GM21576 (cell line): ENCODE results near the gene TNFSF11.

Experiments
- ATAC-seq: cut with Tn5 transposase; IDR thresholded peaks from one replicate; pipeline ENCODE4 v1.9.1; 2021; ENCODE audit warnings: mild to moderate bottlenecking, moderate library complexity; ENCODE audit not compliant: unreplicated experiment

Gene TNFSF11

DNA sequence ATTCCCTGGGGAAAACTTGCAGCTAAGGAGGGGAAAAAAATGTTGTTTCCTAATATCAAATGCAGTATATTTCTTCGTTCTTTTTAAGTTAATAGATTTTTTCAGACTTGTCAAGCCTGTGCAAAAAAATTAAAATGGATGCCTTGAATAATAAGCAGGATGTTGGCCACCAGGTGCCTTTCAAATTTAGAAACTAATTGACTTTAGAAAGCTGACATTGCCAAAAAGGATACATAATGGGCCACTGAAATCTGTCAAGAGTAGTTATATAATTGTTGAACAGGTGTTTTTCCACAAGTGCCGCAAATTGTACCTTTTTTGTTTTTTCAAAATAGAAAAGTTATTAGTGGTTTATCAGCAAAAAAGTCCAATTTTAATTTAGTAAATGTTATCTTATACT lies 33.6 kb downstream of the TNFSF11 start:
- ATAC-seq = no peak

DNA sequence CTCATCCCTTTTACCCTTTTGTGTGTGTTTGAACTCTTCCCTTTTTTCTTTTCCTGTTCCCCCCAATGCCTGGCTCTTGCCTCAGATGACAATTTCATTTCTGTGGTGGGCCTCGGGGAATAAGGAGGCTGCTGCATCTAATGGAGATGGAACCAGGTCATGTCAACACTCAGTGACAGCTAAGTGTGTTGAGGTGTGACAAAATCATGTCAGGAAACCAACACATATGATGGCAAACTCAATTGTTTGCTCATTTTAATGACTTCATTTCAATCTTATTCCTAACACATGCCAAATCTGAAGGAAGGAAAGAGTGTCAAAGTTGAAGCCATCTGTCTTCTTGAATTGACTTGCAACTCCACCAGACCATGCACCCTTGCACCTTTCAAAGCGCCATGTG lies 36.7 kb downstream of the TNFSF11 start:
- no peak for ATAC-seq

DNA sequence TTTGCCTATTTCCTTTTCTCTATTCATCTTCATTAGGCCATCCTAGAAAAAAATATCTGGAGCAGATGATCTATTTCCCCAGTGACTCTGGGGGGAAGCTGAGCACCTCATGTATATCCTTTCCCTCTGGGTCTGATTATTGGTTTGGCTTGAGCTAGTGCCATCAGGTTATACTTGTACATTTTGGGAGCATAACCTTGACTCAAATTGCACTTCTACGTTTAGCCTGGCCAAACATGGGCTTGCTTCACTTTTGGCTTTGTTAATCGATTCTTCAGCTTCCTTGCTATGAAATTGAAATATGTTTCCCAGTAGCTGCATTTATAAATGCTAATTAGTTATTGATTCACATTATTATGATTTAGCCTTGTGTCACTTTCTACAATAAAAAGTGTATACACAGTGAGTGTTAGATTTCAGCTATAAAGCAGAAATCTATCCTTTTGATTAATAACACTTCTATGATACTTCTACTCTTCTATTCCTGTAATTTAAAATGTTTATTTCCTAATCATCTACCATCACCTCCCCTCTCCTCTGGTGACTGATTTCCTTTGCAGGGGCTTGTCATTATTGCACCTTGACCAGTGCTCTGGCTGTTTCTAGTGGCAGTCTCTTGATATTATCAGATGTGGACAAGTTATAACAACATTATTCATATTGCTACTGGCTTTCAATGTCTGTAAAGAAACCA lies 37.3 kb downstream of the TNFSF11 start:
- ATAC-seq = no peak

DNA sequence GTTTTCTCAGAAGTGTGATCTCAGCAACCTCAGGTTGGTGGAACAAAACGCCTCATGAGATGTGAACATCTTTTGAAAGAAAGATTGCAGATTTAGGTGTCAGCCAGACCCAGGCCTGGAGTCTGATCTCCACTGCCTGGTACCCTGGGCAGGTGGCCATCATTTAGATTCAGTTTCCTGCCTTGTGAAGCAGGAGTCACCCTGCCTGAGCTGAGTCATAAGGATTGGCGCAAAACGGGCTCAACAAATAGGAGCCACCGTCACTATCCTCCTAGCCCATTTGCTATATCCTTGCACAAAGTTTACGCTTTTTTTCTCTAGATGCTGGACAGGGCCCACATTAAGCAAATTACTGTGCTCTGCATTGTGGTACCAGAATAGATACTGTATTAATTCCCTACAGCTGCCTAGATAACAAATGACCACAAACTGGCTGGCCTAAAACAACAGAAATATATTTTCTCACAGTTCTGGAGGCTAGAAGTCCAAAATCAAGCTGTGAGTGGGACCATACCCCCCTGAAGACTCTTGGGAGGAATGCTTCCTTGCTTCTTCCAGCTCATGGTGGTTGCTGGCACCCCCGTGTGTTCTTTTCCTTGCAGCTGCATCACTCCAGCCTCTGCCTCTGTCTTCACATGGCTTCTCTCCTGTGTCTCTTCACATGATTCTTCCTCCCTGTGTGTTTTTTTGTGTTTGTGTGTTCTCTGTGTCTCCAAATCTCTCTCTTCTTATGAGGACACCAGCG lies 38.2 kb downstream of the TNFSF11 start:
- ATAC-seq = no peak

DNA sequence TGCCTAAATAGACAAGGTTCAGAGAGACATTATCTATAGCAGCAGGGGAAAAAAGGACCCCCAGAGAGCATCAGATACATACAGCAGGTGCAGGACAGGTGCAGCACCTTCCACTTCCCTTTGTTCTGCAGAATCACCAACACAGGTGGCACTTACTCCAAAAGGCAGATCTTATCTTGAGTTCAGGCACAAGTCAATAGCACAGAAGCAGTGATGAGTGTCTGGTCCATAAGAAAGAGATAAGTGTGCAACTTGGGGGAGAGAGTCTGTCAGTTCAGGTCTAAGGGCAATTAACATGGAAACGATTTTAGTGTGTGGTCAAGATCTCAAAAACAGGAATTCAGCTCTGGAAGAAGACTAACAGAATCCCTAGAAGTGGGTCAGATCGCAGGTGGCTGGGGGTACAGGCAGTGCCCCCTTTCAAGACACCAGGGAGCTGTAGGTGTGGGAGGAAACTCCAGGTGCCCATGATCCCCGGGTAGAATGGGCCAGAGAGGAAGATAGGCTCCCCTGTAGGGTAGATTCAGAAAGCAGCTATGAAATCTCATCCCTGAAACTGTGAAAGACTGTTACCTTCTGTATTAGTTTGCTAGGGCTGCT lies 40.6 kb downstream of the TNFSF11 start:
- ATAC-seq = no peak

DNA sequence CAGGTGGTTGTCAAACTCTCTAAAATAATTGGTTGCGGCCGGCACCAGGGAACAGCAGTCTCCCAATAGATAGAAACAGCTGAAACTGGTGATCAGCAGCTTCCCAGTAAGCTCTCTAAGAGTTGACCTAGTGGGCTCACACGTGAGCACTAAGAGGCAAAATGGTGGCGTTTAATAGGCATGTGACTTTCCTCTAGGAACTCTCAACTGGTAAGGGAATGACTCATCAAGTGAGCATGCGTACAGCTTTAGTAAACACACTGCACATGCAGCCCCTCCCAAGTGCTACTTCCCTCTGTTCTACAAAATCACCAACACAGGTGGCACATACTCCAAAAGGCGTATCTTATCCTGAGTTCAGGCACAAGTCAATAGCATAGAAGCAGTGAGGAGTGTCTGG lies 41.7 kb downstream of the TNFSF11 start:
- no peak for ATAC-seq

DNA sequence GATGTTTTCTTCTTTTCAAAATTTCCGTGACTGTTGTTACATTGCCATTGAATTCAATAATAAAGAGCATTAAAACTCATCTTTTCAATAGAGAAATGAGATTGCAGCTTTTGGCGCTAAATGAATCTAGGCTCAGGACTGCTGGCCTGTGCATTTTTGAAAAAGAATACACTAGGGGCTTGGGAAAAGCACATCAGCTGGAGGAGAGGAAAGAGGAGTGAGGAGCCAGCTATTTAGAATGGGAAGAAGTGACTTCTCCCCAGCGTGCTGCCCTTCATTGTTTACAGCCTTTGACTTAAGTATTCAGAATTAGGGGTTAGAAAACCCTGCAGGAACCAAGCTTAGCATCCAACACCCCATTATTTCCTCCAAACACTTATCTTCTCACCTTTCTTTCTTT lies 43.3 kb downstream of the TNFSF11 start:
- ATAC-seq = no peak

DNA sequence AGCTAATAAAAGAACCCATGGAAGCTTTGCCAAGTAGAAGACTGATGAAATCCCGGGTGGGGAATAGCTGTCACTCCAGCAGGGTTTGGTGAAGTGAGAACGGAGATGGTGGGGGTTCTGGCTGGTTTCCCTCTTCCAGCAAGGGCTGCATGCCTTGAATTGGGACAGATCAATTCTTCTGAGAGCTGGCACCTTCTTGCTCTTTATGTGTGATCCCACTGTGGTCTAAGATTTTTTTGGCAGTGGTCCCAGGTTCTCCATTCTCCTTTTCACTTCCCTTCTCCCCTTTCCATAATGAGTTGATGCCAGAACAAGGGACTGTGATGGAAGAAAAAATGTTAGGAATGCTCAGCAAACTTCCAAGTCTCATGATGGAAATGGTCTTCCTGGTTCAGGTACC lies 50.0 kb downstream of the TNFSF11 start:
- ATAC-seq = no peak

DNA sequence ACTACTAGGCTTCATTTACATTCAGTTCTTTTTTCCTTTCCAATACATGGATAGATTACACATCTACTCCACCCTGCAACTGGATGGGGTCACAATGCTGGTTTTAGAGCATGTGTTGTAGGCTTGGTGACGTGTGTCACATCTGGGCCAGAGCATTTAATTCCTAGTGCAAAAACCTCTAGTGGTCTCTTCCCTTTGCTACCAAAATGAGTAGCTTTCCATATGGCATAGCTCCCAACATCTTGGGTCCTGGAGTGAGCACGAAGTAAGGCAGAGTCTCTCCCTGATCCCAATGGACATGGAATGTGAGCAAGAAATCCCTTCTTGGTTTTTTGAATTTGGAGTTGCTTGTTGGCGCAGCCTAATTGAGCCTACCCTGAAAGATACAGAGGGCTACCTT lies 51.7 kb downstream of the TNFSF11 start:
- ATAC-seq = no peak

DNA sequence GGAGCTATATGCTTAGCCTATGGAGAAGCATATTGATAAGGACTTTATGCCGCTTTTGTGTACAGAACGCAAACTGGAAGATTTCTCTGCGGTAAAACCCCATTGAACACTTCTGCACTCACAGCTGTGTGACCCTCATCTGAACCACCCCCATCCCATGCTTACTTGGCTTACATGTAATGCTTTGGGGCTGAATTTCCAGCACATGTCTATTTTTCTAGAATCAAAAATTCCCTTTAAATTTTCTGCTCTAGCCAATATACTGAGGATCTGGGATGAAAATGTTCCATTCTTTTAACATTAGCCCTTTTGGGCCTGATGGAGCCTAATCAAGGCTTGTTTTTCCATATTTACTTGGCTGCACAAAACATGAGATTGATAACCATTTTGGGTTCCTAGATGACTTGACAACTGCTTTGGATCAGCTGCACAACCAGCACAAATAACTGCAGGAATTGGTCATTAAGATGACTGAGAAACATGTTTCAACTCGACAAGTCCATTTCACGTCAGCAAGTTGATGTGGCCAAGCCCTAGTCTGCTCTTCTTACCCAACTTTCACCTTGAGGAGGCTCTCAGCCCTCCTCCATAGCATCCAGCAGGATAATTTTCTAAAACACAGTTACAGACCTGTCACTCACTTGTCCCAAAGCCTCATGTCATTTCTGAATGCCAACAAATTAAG lies 52.4 kb downstream of the TNFSF11 start:
- no peak for ATAC-seq

DNA sequence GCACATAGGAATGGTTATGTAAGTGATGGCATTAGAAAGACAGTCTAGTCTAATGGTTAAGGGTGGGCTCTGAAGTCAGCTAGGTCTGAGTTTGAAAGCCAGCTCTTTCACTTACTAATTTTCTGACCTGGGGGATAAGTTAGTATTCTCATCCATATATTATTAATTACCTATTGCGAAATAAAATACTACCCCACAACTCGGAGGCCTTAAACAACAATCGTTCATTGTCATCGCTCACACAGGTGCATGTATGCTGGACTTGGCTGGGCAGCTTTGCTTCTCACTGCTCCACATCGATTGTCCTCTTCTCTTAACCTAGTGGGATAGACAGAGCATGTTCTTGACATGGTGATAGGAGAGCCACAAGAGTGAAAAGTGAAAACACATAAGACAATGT lies 54.7 kb downstream of the TNFSF11 start:
- no peak for ATAC-seq

DNA sequence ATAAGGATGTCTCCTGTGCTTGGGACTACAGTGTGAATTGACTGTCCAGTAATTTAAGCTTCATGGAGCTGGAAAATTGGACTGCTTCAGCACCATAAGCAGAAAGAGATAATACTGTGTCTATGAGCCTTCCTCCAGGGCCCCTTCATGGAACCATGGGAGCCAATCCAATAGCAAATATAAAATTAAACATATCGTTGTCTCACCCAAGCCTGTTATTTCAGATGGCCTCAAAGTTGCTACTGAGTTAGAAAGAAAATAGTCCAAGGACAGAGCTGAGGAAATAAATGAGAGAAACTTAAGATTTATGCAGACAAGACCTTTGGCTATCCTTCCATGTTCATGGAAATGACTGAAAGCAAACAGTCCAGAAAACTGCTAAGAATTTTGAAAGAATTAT lies 57.2 kb downstream of the TNFSF11 start:
- ATAC-seq = no peak

DNA sequence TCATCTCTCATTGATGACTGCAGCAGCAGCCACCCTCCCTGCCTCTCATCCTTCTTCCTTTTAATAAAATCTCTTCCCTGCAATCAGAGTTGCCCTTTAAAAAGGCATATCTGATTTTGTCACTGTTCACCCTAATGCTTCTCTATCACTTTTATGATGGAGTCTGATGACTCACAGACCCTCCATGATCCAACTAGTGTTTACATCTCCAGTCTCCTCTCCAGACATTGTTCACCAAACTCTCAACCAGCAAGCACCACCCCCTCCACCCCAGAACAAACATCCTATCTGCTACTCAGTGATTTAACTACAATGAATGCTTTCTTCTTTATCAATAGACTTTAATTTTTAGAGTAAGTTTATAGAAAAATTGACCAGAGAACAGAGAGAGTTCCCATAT lies 59.5 kb downstream of the TNFSF11 start:
- no peak for ATAC-seq

DNA sequence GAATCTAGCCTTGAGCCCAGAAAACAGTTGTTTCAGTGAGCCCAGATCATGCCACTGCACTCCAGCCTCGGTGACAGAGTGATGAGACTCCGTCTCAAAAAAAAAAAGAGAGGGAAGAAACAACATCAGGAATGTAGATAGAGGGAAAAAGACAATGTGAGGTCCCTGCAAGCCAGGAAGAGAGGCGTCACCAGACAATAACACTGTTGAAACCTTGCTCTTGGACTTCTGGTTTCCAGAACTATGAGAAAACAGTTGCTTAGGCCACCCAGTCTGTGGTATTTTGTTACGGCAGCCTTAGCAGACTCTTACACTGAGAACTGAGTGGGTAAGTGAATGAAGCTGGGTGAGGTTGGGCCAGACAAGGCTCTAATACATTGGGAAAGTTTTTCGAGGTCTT lies 64.1 kb downstream of the TNFSF11 start:
- no peak for ATAC-seq

DNA sequence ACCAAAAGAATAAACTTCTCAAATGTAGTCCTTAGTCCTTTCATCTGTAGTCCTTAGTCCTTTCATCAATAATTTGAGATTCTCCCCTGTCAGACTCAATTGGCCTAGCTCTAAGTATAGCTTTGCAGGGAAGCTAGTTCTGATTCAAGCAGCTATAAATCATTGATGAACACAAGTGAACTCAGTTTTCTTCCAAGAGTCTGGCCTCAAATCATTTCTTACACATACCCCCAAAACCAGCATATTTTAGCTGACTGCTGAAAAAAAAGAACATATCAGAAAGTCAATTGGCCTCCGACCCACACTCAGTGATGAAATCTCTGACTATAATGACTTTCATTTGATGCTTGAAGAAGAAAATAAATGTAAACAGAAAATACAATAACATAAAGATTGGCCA lies 64.9 kb downstream of the TNFSF11 start:
- no peak for ATAC-seq

DNA sequence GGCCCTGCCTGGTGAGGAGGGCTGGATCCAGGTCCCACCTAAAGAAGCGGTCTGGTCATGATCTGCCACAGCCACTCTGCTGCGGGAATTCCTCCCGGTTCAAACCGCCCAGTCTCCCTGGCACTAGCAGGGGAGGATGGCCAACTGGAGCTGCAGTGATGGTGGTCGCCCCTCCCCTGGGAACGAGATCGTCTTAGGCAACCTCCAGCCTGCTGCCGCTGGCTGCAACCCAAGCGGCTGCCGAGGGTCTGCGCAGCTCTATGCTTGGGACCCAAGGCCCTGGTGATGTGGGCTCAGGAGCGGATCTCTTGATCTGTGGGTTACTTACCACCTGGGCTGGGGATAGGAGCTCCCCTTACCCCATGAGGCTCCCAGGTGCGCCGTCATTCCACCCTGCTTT lies 69.1 kb downstream of the TNFSF11 start:
- no peak for ATAC-seq

DNA sequence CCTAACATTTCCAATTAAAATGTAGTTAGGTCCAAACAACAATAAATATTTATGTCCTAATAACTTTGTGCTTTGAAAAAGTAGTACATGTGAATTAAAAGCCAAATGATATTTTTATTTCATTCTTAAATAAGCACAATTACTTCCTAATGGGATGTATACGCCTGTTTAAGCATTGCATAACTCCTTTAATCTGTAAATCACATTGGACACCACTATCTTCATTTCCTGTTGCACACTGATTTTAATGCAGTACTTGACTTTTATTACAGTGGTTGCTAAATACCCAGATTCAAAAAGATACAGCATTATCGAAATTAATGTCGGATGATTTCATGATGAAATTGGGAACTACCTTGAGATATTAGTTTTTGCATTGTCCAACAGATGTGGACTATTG lies 70.9 kb downstream of the TNFSF11 start:
- ATAC-seq = no peak

DNA sequence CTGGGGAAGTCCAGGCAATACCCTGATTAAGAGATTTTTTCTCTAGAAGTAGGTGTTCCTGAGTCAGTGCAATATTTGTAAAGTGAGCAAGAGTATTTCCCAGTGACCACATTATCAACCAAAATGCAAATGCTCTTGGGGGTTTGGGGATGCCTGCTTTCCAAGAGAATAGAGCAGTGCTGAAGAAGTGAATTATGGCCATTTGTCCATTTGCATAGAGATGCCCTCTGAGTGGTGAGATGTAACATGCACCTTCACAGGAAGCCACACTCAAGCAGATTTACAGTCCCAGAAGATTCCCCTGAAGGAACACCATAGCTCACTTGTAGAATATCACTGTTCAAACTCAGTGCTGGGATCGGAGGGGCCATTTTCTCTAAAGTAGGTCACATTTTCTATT lies 71.8 kb downstream of the TNFSF11 start:
- ATAC-seq = no peak

DNA sequence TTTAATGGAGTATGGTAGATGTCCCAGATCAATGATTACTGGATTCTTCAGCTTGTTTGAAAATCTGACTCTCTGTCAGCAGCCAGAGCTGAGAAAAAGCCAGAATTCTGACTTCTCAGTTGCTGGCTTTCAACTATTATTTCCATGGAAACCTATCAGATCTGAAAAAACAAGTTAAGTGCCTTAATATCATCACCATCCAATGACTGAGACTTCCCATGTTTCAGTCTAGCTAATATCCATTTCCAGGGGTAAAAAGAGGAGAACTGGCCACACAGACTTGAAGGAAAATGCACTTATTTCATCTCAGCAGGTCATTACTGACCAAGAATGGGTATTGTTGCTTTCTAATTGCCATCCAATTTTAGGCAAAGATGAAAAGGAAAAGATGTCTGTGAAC lies 75.2 kb downstream of the TNFSF11 start:
- no peak for ATAC-seq

DNA sequence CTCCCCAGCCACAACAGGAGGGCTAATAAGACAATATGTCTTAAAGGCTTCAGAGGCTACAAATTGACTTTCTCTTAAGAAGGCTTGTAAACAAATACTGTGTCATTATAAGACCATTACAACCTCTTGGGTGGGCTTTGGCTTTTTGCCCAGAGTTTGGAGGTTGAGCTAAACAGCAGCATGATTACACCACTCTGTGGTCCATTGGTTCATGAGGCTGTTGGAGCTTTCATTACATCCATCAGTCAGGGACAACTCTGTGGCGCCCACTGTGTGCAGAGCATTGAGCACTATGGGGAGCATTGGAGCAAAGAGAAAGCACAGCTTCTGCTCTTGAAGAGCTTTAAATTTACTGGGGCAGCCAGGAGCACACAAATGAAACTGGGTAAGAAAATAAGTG lies 75.9 kb downstream of the TNFSF11 start:
- no peak for ATAC-seq

DNA sequence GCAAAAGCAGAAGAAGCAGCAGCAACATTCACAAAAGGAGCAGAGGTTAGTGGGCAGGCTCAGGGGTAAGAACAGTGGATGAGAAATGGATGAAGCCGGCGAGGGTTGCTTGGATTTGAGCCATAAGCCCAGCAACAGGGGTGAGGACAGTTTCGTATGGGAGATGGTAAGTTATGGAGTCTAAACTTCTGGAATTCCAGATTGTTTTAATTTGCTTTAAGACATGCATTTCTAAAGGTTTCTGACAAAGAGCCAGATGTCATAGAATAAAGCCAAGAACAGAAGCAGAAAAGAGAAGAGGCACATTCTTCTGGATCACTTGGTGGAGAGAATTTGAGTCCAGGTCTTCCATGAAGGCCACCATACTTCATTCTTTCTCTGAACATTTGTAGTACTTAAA lies 76.6 kb downstream of the TNFSF11 start:
- no peak for ATAC-seq
